Stomach (tissue), 4 donors: ENCODE results near the gene BCL2.

Experiments used
- EP300 ChIP-seq: sonication (generic); formaldehyde crosslinking; IDR thresholded peaks from one replicate; pipeline ENCODE4 v1.6.1; 2017; ENCODE audit warnings: antibody characterized with exemption
- POLR2AphosphoS5 ChIP-seq, 3 donors: sonication (generic); formaldehyde crosslinking; IDR thresholded peaks; one replicate each; pipeline ENCODE4 v1.6.1; 2016; ENCODE audit warnings: antibody characterized with exemption in 3 of 3
- TF ChIP-seq, protein P1 (sequence below), 7 experiments: fragments of 450-650 bp in 4 of 7; fragments of 200-600 bp in 3 of 7; sonication (generic) in 3 of 7; IDR thresholded peaks; one replicate each; pipeline ENCODE4 v1.5.1; 2016 to 2019; ENCODE audit warnings: antibody characterized with exemption in 7 of 7, control low read depth in 2 of 7, mild to moderate bottlenecking in 1 of 7

- TF ChIP-seq, protein P1, sequence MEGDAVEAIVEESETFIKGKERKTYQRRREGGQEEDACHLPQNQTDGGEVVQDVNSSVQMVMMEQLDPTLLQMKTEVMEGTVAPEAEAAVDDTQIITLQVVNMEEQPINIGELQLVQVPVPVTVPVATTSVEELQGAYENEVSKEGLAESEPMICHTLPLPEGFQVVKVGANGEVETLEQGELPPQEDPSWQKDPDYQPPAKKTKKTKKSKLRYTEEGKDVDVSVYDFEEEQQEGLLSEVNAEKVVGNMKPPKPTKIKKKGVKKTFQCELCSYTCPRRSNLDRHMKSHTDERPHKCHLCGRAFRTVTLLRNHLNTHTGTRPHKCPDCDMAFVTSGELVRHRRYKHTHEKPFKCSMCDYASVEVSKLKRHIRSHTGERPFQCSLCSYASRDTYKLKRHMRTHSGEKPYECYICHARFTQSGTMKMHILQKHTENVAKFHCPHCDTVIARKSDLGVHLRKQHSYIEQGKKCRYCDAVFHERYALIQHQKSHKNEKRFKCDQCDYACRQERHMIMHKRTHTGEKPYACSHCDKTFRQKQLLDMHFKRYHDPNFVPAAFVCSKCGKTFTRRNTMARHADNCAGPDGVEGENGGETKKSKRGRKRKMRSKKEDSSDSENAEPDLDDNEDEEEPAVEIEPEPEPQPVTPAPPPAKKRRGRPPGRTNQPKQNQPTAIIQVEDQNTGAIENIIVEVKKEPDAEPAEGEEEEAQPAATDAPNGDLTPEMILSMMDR (IDR thresholded peaks at IDR 0.05), result no peak
- TF ChIP-seq POLR2AphosphoS5 (IDR thresholded peaks at IDR 0.05), result no peak
- TF ChIP-seq EP300, result no peak
These were observed 174.8 kb downstream of the BCL2 start for GRCh38 chr18:63144748-63145147.
